Left ventricle myocardium inferior (tissue), 1 donor: ENCODE data around the gene C4A. TPM values are rescaled to one million over a fixed set of nuclear protein-coding genes. Genes with fewer than 3 reads are reported as not detected.

Experiments
- DNase-seq: peaks from one replicate; pipeline ENCODE4 v3.0.0-alpha.2; 2020
- H3K27ac ChIP-seq: fragments of 200-600 bp; replicated peaks from 2 replicates; pipeline ENCODE4 v1.8.0; 2021
- H3K27me3 ChIP-seq: fragments of 200-600 bp; 2 replicates; pipeline ENCODE4 v1.8.0; 2021; ENCODE audit warnings: low read depth
- H3K36me3 ChIP-seq: fragments of 200-600 bp; 2 replicates; pipeline ENCODE4 v1.8.0; 2021
- H3K4me1 ChIP-seq: fragments of 200-600 bp; 2 replicates; pipeline ENCODE4 v1.8.0; 2021
- H3K4me3 ChIP-seq: fragments of 200-600 bp; 2 replicates; pipeline ENCODE4 v1.8.0; 2021; ENCODE audit warnings: mild to moderate bottlenecking, moderate library complexity
- H3K9me3 ChIP-seq: fragments of 200-600 bp; replicated peaks from 2 replicates; pipeline ENCODE4 v1.8.0; 2021
- CTCF ChIP-seq: fragments of 200-600 bp; IDR thresholded peaks from 2 replicates; pipeline ENCODE4 v1.8.0; 2021; ENCODE audit warnings: antibody characterized with exemption, mild to moderate bottlenecking, borderline replicate concordance
- intact Hi-C: fragments of 100-400 bp; cut with micrococcal nuclease; formaldehyde crosslinking; loops from one replicate; pipeline ENCODE4 v1.11.0; 2022
- microRNA-seq: library from miRNA; unstranded; fragments of <30 nt; microRNA quantifications from one replicate; pipeline ENCODE4 v1.2.0, GENCODE V29; 2020
- total RNA-seq: library from RNA; stranded (reverse); fragmentation: NEBNext Ultra II Directional; extraction: Animal tissue kit (Norgen Biotek cat#: 25700); gene quantifications from one replicate; pipeline ENCODE4 v1.2.1, GENCODE V29; 2021
- donor health status: DM: no; HTN: yes; CAD: no; lungs with severe emphysema.

The C4A gene
- total RNA-seq, 1 donor from 2014 or later, result 76.2 TPM

GRCh38 chr6:32050562-32050961 is 68.7 kb downstream of the C4A start:
- peak; percentile 2 for DNase-seq
- intact Hi-C loops, result no loop called here
- TF ChIP-seq CTCF, result no peak

More at GRCh38 chr6:32050562-32050961, 68.7 kb downstream of the C4A start:
- peaks cover 31% of the 10 kb centered on the region for H3K36me3 ChIP-seq
- H3K27ac ChIP-seq, result no peak overlapping the region
- H3K27me3 ChIP-seq, result no peaks in the 10 kb centered on the region
- H3K4me3 ChIP-seq, result no peak overlapping the region
- no peaks in the 10 kb centered on the region for H3K9me3 ChIP-seq
- H3K4me1 ChIP-seq, result peaks cover 29% of the 10 kb centered on the region

Small RNA genes within 50 kb of the gene (microRNA-seq; reads per million reads assigned to microRNA genes)
- not detected for gene MIR1236

Other genes with a start within 250 kb of the C4A start
- gene CLIC1, start 245.5 kb upstream of the C4A start, total RNA-seq, result 78.0 TPM
- 1.3 TPM for gene MSH5, start 242.1 kb upstream of the C4A start, total RNA-seq
- gene SAPCD1, start 219.4 kb upstream of the C4A start, total RNA-seq, result not detected
- 14.7 TPM for gene VWA7, start 204.7 kb upstream of the C4A start, total RNA-seq
- gene VARS1, start 186.3 kb upstream of the C4A start, total RNA-seq, result 20.0 TPM
- gene LSM2, start 175.1 kb upstream of the C4A start, total RNA-seq, result 19.4 TPM
- 2.2 TPM for gene HSPA1L, start 166.8 kb upstream of the C4A start, total RNA-seq
- gene HSPA1A, start 166.5 kb upstream of the C4A start, total RNA-seq, result 271 TPM
- 184 TPM for gene HSPA1B, start 154.3 kb upstream of the C4A start, total RNA-seq
- gene NEU1, start 119.2 kb upstream of the C4A start, total RNA-seq, result 26.0 TPM
- 0.08 TPM for gene SLC44A4, start 103.1 kb upstream of the C4A start, total RNA-seq
- gene EHMT2, start 84.4 kb upstream of the C4A start, total RNA-seq, result 15.6 TPM
- 3.5 TPM for gene ZBTB12, start 80.0 kb upstream of the C4A start, total RNA-seq
- gene C2, start 54.3 kb upstream of the C4A start, total RNA-seq, result 9.7 TPM
- gene CFB, start 36.0 kb upstream of the C4A start, total RNA-seq, result 3.7 TPM
- 39.3 TPM for gene NELFE, start 23.1 kb upstream of the C4A start, total RNA-seq
- gene SKIC2, start 22.9 kb upstream of the C4A start, total RNA-seq, result 32.9 TPM
- gene DXO, start 9.9 kb upstream of the C4A start, total RNA-seq, result 11.2 TPM
- gene C4B, start 32.7 kb downstream of the C4A start, total RNA-seq, result 72.9 TPM
- 0.41 TPM for gene CYP21A2, start 56.4 kb downstream of the C4A start, total RNA-seq
- 73.0 TPM for gene TNXB, start 127.3 kb downstream of the C4A start, total RNA-seq
- 29.1 TPM for gene ATF6B, start 146.2 kb downstream of the C4A start, total RNA-seq
- gene FKBPL, start 148.2 kb downstream of the C4A start, total RNA-seq, result 2.7 TPM
- 1.0 TPM for gene PRRT1, start 169.9 kb downstream of the C4A start, total RNA-seq
- gene PPT2, start 172.1 kb downstream of the C4A start, total RNA-seq, result 23.4 TPM
- 9.2 TPM for gene EGFL8, start 182.5 kb downstream of the C4A start, total RNA-seq
- 43.0 TPM for gene AGPAT1, start 194.0 kb downstream of the C4A start, total RNA-seq
- 76.0 TPM for gene RNF5, start 196.3 kb downstream of the C4A start, total RNA-seq
- 1.8 TPM for gene AGER, start 202.2 kb downstream of the C4A start, total RNA-seq
- 36.5 TPM for gene PBX2, start 208.1 kb downstream of the C4A start, total RNA-seq
- gene GPSM3, start 210.6 kb downstream of the C4A start, total RNA-seq, result 5.0 TPM
- gene NOTCH4, start 242.0 kb downstream of the C4A start, total RNA-seq, result 23.0 TPM